Activated naive CD4-positive, alpha-beta T cell treated with anti-CD3 and anti-CD28 coated beads for 36 hours (primary cell): ENCODE measurements around the gene KRTAP9-6. TPM values are rescaled to one million over a fixed set of nuclear protein-coding genes. Genes with fewer than 3 reads are reported as not detected.

ENCODE experiments used
- CTCF ChIA-PET: fragments of 350-600 bp; sonication (Branson Sonifier 250); formaldehyde crosslinking; loops from one replicate; lab custom pipeline; 2021; ENCODE audit warnings: antibody characterized with exemption; lab: Charles Lee
- DNase-seq: peaks from one replicate; pipeline ENCODE4 v3.0.0-alpha.2; 2020
- H3K27ac Mint-ChIP-seq: one replicate; pipeline ENCODE4 v1.8.0; 2021; ENCODE audit warnings: mild to moderate bottlenecking, mixed read lengths
- H3K27me3 Mint-ChIP-seq: one replicate; pipeline ENCODE4 v1.8.0; 2021; ENCODE audit warnings: low read depth, mixed read lengths
- H3K36me3 Mint-ChIP-seq: one replicate; pipeline ENCODE4 v1.8.0; 2021; ENCODE audit warnings: low read depth, mixed read lengths
- H3K4me1 Mint-ChIP-seq: one replicate; pipeline ENCODE4 v1.8.0; 2021; ENCODE audit warnings: low read depth, mixed read lengths
- H3K4me3 Mint-ChIP-seq: one replicate; pipeline ENCODE4 v1.8.0; 2021; ENCODE audit warnings: mild to moderate bottlenecking, moderate library complexity, mixed read lengths
- H3K9me3 Mint-ChIP-seq: one replicate; pipeline ENCODE4 v1.8.0; 2021; ENCODE audit warnings: mixed read lengths
- intact Hi-C: fragments of 100-400 bp; cut with micrococcal nuclease; formaldehyde crosslinking; loops from one replicate; pipeline ENCODE4 v1.15.1; 2023
- total RNA-seq, 2 experiments: library from RNA; stranded (reverse); gene quantifications; one replicate each; pipeline ENCODE4 v1.2.3, GENCODE V29; 2021

The KRTAP9-6 gene
- total RNA-seq, 2 experiments from 2014 or later, result not detected

DNA sequence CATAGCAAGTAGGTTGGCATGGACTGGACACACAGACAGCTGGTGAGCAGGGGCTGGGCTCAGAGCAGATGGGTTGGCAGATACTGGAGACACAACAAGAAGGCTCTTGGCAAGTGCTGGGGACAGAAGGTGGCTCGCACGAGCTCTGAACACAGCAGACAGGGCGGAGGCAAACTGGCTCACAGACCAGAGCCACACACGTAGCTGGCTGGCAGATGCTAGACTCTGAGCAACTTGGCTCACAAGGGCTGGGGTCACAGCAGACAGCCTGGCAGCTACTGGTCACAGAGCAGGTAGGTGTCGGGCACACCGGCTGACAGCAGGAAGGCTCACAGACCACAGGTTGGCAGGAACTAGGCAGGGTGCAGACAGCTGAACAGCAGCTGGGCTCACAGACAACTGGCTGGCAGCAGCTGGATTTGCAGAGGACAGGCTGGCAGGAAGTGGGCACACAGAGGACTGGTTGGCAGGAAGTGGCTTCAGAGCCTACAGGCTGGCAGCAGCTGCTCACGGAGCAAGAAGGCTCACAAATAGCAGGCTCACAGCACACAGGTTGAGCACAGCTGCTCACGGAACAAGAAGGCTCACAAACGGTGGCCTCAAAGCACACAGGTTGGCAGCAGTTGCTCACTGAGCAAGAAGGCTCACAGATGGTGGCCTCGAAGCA lies 43.2 kb downstream of the KRTAP9-6 start:
- Mint-ChIP-seq H3K9me3 (no peaks in the 10 kb centered on the region), H3K36me3 (no peaks in the 10 kb centered on the region), H3K4me3 (peak overlapping the region; percentile 52), H3K27ac (peak overlapping the region; percentile 10), H3K4me1 (peaks cover 47% of the 10 kb centered on the region), H3K27me3 (no peaks in the 10 kb centered on the region)
- peak; percentile 76 for DNase-seq
- intact Hi-C loops, result loop anchor here (2.0 kb wide), 1 partner anchor 32 kb away; no protein-coding TSS in a partner anchor
- CTCF ChIA-PET, result interaction anchor here (1.1 to 3.0 kb wide), 3 partner anchors 12 to 241 kb away, joined by 4 to 14 read pairs (median 4); no protein-coding TSS in a partner anchor

- intact Hi-C loops, result loop anchor here (2.0 kb wide), 1 partner anchor 32 kb away; no protein-coding TSS in a partner anchor
- Mint-ChIP-seq H3K36me3 (no peaks in the 10 kb centered on the region), H3K4me1 (peaks cover 47% of the 10 kb centered on the region), H3K27ac (peak within 1 kb of the TSS; percentile 10), H3K9me3 (no peaks in the 10 kb centered on the region), H3K4me3 (peak within 1 kb of the TSS; percentile 52), H3K27me3 (no peaks in the 10 kb centered on the region)
- peak; percentile 67 for DNase-seq
- CTCF ChIA-PET, result interaction anchor here (1.1 to 3.0 kb wide), 3 partner anchors 11 to 240 kb away, joined by 4 to 14 read pairs (median 4); no protein-coding TSS in a partner anchor
Measured at GRCh38 chr17:41308918-41309359, 43.8 kb downstream of the KRTAP9-6 start, which contains the start of gene KRTAP16-1. Gene KRTAP16-1 (minus strand): TSS chr17:41309309. CDS start chr17:41309253, 56 bp downstream.

DNA sequence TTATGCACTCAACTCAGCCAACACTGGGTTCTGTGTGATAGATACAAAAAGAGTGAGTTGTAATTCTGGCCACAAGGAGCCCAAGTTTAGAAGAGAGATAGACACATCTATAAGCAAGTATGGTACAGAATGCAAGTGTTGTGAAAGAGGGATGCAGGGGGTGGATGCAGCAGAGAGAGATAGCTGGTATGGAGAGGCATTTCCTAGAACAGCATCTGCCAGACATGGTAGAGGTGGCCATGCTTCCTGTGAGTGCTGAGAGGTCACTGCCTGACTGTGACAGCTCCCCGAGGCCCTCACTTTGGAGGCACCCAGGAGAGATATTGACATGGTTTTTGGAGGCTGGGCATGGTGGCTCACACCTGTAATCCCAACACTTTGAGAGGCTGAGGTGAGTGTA lies 45.9 kb downstream of the KRTAP9-6 start:
- Mint-ChIP-seq H3K27ac (no peak overlapping the region), H3K36me3 (no peaks in the 10 kb centered on the region), H3K4me3 (no peak overlapping the region), H3K4me1 (peaks cover 47% of the 10 kb centered on the region), H3K27me3 (no peaks in the 10 kb centered on the region), H3K9me3 (no peaks in the 10 kb centered on the region)
- intact Hi-C loops, result no loop called here
- no peak for DNase-seq
- CTCF ChIA-PET, result interaction anchor here (0.6 to 1.0 kb wide), 2 partner anchors 12 to 223 kb away, joined by 3 to 5 read pairs; no protein-coding TSS in a partner anchor

DNA sequence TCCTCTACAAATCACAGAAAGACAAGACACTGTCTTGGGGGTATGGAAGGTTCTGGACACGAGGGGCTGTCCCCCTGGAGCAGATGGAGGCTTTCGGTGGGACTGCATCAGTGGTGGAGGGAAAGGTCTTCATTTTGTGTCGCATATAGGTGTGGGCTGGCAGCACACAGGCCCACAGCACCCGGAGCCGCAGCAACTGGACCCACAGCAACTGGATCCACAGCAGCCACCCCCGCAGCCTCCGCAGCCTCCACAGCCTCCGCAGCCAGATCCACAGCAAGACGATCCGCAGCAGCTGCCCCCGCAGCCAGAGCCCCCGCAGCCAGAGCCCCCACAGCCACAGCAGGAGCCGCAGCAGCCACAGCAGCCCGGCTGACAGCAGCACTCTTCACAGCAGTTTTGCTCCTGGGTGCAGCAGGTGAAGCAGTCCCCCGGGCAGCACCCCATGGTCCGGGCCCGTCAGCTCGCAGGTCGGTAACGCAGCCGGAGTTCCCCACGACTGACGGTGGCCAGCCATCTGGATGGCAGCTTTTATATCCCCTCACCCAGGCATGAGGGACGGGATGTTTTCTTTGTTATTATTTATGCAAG lies 50.1 kb downstream of the KRTAP9-6 start, which contains the start of gene KRTAP17-1:
Gene KRTAP17-1, minus strand, starts transcription at position 507 of the 591 bp plus-strand sequence. Its CDS starts 60 bp downstream, at position 447.
- no peak for DNase-seq
- peaks cover 9% of the 10 kb centered on the region for H3K9me3 Mint-ChIP-seq
- no peak within 1 kb of the TSS for H3K4me3 Mint-ChIP-seq
- no peaks in the 10 kb centered on the region for H3K27me3 Mint-ChIP-seq
- H3K4me1 Mint-ChIP-seq, result peaks cover 10% of the 10 kb centered on the region
- no peak within 1 kb of the TSS for H3K27ac Mint-ChIP-seq
- intact Hi-C loops, result no loop called here
- CTCF ChIA-PET, result interaction anchor here (0.6 to 1.4 kb wide), 3 partner anchors 14 to 348 kb away, joined by 3 to 4 read pairs (median 3); no protein-coding TSS in a partner anchor
- H3K36me3 Mint-ChIP-seq, result no peaks in the 10 kb centered on the region

Other genes with a start within 250 kb of the KRTAP9-6 start
- gene KRTAP1-5, start 238.2 kb upstream of the KRTAP9-6 start, total RNA-seq, result not detected
- gene KRTAP1-4, start 235.2 kb upstream of the KRTAP9-6 start, total RNA-seq, result not detected
- gene KRTAP1-3, start 230.5 kb upstream of the KRTAP9-6 start, total RNA-seq, result not detected
- not detected for gene KRTAP1-1, start 223.9 kb upstream of the KRTAP9-6 start, total RNA-seq
- gene KRTAP2-1, start 218.1 kb upstream of the KRTAP9-6 start, total RNA-seq, result not detected
- gene KRTAP2-2, start 210.1 kb upstream of the KRTAP9-6 start, total RNA-seq, result not detected
- gene KRTAP2-3, start 205.3 kb upstream of the KRTAP9-6 start, total RNA-seq, result not detected
- not detected for gene KRTAP2-4, start 199.5 kb upstream of the KRTAP9-6 start, total RNA-seq
- gene KRTAP4-7, start 181.2 kb upstream of the KRTAP9-6 start, total RNA-seq, result not detected
- not detected for gene KRTAP4-8, start 167.2 kb upstream of the KRTAP9-6 start, total RNA-seq
- gene KRTAP4-16, start 163.2 kb upstream of the KRTAP9-6 start, total RNA-seq, result not detected
- gene KRTAP4-9, start 160.0 kb upstream of the KRTAP9-6 start, total RNA-seq, result not detected
- gene KRTAP4-11, start 147.0 kb upstream of the KRTAP9-6 start, total RNA-seq, result not detected
- not detected for gene KRTAP4-12, start 141.2 kb upstream of the KRTAP9-6 start, total RNA-seq
- gene KRTAP4-6, start 124.8 kb upstream of the KRTAP9-6 start, total RNA-seq, result not detected
- gene KRTAP4-5, start 115.6 kb upstream of the KRTAP9-6 start, total RNA-seq, result not detected
- not detected for gene KRTAP4-4, start 104.6 kb upstream of the KRTAP9-6 start, total RNA-seq
- gene KRTAP4-3, start 97.2 kb upstream of the KRTAP9-6 start, total RNA-seq, result not detected
- not detected for gene KRTAP4-2, start 87.2 kb upstream of the KRTAP9-6 start, total RNA-seq
- gene KRTAP4-1, start 80.5 kb upstream of the KRTAP9-6 start, total RNA-seq, result not detected
- gene KRTAP9-1, start 75.5 kb upstream of the KRTAP9-6 start, total RNA-seq, result not detected
- gene KRTAP9-2, start 38.7 kb upstream of the KRTAP9-6 start, total RNA-seq, result not detected
- not detected for gene KRTAP9-3, start 32.9 kb upstream of the KRTAP9-6 start, total RNA-seq
- gene KRTAP9-8, start 27.4 kb upstream of the KRTAP9-6 start, total RNA-seq, result not detected
- gene KRTAP9-4, start 15.7 kb upstream of the KRTAP9-6 start, total RNA-seq, result not detected
- gene KRTAP9-9, start 10.0 kb upstream of the KRTAP9-6 start, total RNA-seq, result not detected
- gene KRTAP9-7, start 10.3 kb downstream of the KRTAP9-6 start, total RNA-seq, result not detected
- gene KRTAP29-1, start 37.5 kb downstream of the KRTAP9-6 start, total RNA-seq, result not detected
- under 1 TPM in 1 of 2 experiments, not detected in 1; 0.15 TPM for gene KRTAP16-1, start 43.9 kb downstream of the KRTAP9-6 start, total RNA-seq
- not detected for gene KRTAP17-1, start 50.3 kb downstream of the KRTAP9-6 start, total RNA-seq
- not detected for gene KRT33A, start 85.5 kb downstream of the KRTAP9-6 start, total RNA-seq
- gene KRT33B, start 104.4 kb downstream of the KRTAP9-6 start, total RNA-seq, result not detected
- gene KRT34, start 116.9 kb downstream of the KRTAP9-6 start, total RNA-seq, result not detected
- not detected for gene KRT31, start 132.2 kb downstream of the KRTAP9-6 start, total RNA-seq
- not detected for gene KRT37, start 159.2 kb downstream of the KRTAP9-6 start, total RNA-seq
- gene KRT38, start 175.6 kb downstream of the KRTAP9-6 start, total RNA-seq, result not detected
- gene KRT32, start 202.0 kb downstream of the KRTAP9-6 start, total RNA-seq, result not detected
- gene KRT35, start 215.8 kb downstream of the KRTAP9-6 start, total RNA-seq, result not detected
- gene KRT36, start 224.5 kb downstream of the KRTAP9-6 start, total RNA-seq, result not detected
- gene KRT13, start 240.2 kb downstream of the KRTAP9-6 start, total RNA-seq, result not detected